HG03520 (cell line): ENCODE measurements around the gene CPD.
A peak's percentile ranks its signal among the peaks of the same experiment; 100 is the strongest.
"Not testable (repeated sequence)": the region's sequence is repeated elsewhere in the genome, so short reads cannot be mapped to it uniquely, and the experiment has no call there.

Experiments used
- ATAC-seq: cut with Tn5 transposase; IDR thresholded peaks from one replicate; pipeline ENCODE4 v1.9.1; 2021; ENCODE audit warnings: mild to moderate bottlenecking, moderate library complexity; ENCODE audit not compliant: unreplicated experiment

The CPD gene

DNA sequence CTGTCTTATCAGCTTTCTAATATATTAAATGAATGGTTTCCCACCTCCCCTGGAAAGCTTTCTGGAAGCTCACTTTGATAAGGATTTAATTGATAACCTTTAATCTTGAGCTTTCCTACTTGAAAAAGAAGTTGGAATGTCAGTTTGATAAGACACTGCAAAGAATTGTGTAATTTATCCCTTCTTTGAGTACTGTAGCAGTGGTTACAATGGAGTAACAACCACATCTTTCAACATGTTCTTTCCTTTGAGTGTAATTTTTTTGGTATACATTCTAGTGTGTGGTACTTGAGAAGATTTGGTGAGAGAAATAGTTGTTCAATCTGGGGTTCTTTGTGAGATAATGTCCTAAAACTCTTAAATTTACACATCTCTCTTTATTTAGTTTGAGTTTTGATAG, 43.4 kb downstream of the CPD start:
- ATAC-seq: no peak

DNA sequence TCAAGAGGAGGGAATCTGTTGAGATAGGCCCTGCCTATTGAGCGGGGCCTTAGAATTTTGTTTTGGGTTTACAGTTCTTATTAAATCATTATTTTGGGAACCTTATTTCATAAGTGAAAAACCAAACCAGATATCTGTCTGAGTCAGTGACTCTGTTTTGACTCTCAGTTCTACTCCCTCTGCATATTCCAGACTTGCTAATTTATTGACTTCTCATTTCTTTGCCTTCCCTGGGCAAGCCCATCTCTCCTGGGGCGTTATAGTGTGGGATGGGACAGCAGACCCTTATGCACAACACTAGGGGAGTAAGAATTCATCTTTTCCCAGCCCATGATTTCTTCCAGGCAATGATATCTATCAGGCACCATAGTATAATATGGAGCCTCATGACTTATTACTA, 45.7 kb downstream of the CPD start:
- ATAC-seq: no peak

DNA sequence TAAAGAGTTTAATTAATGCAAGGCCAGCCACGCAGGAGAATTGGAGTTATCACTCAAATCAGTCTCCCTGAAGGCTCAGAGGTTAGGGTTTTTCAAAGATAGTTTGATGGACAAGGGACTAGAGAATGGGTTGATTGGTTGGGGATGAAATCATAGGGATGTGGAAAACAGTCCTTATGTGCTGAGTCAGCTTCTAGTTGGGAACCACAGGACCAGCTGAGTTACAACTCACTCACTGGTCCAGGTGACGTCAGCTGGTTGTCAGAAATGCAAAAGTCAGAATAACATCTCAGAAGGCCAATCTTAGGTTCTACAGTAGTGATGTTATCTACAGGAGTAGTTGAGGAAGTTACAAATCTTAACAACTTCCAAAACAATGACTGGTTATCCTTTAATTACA, 47.6 kb downstream of the CPD start:
- ATAC-seq: no peak

DNA sequence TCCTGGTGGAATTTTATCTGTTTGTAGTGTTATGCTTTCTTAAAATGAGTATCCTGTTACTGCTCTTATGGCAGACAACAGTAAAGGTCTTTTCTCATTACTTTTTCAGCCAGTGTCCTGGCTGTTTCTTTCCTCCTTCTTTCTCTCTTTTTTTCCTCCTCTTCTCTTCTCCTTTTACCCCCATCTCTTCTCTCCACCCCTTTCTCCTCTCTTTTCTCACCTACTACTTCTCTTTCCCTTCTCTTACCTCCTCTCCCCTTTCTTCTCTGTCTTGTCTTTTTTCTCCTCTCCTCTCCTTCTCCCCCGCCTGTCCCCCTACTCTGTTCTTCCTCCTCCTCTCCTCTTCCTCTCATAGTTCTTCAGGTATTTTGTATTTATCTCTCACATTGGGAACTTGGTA, 48.9 kb downstream of the CPD start:
- no peak for ATAC-seq

DNA sequence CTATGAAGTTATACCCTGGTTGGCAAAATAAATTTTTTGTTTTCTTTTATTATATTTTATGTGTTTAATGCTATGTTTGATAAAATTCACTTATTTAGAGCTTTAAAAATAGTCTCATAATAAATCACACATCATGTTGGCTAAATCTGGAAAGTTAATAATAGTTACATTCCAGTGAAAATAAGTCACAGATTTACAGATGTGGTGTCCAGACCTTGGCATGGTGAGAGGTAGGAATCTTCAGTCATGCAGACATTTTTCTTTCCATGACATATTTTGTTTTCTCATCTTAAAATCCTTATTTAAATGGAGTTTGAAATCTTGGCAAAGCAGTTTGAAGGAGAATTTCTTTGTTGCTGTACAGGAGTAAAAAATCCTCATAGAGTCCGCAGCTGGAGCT, 50.4 kb downstream of the CPD start:
- ATAC-seq: no peak

DNA sequence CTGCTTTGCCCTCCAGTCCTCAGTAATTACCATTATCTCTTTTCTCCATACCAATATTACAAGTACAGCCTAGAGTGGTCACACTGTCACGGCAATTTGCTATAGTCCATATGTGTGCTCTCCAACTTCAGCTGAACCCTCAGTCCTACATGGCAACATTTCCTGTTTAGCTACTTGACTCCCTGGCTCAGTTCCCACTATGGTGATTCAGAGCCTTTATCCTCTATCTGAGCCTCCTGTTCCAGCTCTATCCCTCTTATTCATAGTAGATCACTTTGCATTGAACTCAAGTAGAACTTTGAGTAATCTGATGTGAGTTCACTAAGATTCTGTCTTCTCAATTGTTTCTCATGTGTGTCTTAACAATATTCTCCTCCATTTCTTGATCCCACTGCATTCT, 54.8 kb downstream of the CPD start:
- no peak for ATAC-seq

DNA sequence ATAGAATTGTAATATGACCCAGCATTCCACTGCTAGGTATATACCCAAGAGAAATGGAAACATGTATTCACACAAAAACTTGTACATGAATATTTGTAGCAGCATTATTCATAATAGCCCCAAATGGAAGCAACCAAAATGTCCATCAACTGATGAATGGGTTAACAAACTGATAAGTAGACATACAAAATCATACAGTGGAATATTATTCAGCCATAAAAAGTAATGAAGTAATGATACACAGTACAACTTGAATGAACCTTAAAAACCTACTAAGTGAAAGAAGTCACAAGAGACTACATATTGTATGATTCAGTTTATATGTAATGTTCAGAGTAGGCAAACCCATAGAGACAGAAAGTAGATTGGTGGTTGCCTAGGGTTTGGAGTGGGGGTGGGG, 58.0 kb downstream of the CPD start:
- no peak for ATAC-seq

DNA sequence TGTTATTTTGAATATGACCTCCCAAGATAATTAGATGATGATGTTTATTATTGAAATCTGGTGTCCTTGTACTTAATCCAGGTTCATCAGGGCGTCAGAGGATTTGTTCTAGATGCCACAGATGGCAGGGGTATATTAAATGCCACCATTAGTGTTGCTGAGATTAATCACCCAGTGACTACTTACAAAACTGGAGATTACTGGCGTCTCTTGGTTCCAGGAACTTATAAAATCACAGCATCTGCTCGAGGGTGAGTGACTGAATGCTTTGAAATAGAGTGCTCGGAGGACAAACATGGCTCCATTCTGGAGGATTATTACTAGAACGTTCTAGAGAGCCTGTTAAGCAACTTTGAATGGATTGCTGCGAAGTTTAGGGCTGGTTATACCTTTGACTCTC, 65.0 kb downstream of the CPD start:
- ATAC-seq: no peak

DNA sequence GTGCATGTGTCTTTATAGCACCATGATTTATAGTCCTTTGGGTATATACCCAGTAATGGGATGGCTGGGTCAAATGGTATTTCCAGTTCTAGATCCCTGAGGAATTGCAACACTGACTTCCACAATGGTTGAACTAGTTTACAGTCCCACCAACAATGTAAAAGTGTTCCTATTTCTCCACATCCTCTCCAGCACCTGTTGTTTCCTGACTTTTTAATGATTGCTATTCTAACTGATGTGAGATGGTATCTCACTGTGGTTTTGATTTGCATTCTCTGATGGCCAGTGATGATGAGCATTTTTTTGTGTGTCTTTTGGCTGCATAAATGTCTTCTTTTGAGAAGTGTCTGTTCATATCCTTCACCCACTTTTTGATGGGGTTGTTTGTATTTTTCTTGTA, 67.9 kb downstream of the CPD start:
- not testable (repeated sequence) for ATAC-seq

DNA sequence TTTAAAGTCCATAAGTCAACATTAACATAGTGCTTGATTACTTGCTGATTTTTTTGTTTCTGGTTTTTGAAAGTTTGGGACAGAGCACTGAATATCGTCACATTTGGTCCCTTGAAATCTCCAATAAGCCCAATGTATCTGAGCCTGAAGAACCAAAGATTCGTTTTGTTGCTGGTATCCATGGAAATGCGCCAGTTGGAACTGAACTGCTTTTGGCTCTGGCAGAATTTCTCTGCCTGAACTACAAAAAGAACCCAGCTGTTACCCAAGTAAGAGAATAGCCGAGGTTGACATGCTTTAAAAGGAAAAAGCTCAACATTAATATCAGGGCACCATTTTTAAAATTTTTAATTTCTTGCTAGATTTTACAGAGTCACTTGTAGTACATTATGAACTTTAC, 70.8 kb downstream of the CPD start:
- no peak for ATAC-seq

DNA sequence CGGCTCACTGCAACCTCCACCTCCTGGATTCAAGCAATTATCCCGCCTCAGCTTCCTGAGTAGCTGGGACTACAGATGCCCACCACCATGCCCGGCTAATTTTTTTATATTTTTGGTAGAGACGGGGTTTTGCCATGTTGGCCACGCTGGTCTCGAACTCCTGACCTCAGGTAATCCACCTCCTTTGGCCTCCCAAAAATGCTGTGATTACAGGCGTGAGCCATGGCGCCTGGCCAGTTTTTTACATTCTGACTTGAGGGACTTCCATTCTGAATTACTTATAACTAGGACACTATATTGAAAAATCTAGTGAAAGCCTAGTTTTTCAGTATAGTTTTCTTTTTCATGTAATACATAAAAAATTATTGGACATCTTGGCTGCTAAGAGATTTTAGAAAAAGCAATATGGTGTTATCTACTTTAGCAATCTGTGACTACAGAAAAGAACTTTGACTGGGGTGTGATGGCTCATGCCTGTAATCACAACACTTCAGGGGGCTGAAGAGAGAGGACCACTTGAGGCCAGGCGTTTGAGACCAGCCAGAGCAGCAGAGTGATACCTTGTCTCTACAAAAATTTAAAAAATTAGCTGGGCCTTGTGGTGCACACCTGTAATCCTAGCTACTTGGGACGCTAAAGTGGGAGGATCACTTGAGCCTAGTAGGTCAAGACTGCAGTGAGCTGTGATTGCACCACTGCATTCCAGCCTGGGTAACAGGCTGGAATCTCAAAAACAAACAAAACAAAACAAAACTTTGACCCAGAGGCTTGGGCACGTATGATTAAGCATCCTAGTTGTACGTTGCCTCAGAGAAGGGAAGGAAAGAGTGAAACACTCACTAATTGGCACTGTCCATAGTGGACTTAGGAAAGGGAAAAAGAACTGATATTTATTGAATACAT, 71.6 kb downstream of the CPD start:
- ATAC-seq: no peak

DNA sequence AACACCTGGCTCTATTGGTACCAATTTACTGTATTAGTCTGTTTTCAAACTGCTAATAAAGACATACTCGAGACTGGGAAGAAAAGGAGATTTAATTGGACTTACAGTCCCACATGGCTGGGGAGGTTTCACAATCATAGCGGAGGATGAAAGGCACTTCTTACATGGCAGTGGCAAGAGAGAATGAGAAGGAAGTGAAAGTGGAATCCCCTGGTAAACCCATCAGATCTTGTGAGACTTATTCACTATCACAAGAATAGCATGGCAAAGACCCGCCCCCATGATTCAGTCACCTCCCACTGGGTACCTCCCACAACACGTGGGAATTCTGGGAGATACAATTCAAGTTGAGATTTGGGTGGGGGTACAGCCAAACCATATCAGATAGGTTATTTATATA, 75.9 kb downstream of the CPD start:
- ATAC-seq: no peak

DNA sequence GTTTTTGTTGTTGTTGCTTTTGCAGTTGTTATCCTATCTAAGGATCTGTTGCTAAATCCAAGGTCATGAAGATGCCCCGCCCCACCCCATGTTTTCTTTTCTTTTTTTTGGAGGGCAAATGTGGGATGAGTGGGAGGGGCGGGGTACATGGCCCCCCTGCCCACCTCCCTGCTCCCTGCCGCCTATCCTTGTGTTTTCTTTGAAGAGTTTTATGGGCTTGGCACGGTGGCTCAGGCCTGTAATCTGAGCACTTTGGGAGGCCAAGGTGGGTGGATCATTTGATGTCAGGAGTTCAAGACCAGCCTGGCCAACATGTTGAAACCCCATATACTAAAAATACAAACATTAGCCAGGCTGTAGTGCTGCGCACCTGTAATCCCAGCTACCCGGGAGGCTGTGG, 79.6 kb downstream of the CPD start:
- ATAC-seq: no peak

DNA sequence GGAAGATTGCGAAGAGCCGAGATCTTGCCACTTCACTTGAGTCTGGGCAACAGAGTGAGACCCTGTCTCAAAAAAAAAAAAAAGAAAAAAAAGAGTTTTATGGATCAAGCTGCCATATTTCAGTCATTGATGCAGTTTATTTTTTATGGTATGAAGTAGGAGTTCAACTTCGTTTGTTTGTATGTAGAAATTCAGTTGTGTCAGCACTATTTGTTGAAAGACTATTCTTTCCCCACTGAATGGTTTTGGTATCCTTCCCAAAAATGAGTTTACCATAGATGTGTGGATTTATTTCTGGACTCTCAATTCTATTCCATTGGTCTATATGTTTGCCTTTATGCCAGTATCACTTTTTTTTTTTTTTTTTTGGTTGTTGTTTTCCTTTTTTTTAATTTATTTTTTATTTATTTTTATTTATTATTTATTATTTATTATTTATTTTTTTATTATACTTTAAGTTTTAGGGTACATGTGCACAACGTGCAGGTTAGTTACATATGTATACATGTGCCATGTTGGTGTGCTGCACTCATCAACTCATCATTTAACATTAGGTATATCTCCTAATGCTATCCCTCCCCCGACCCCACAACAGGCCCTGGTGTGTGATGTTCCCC, 80.2 kb downstream of the CPD start:
- not testable (repeated sequence) for ATAC-seq

DNA sequence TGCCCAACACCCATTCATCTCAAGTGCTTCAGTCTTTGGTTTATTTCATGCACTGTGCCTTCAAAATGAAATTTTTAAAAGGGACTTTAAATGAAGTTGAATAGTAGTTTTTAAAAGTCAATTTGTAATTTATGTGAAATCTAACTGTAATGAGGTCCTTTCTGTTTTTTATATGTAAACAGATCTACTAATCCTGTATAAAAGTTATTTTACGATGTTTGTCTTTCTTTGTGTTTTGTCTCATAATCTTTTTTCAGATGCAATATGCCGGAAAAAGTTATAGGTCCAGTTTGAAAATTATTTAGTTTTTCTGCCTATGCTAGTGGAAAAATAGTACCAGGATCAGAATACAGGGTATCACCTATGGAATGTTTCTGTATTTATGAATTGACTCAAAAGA, 89.7 kb downstream of the CPD start:
- no peak for ATAC-seq

DNA sequence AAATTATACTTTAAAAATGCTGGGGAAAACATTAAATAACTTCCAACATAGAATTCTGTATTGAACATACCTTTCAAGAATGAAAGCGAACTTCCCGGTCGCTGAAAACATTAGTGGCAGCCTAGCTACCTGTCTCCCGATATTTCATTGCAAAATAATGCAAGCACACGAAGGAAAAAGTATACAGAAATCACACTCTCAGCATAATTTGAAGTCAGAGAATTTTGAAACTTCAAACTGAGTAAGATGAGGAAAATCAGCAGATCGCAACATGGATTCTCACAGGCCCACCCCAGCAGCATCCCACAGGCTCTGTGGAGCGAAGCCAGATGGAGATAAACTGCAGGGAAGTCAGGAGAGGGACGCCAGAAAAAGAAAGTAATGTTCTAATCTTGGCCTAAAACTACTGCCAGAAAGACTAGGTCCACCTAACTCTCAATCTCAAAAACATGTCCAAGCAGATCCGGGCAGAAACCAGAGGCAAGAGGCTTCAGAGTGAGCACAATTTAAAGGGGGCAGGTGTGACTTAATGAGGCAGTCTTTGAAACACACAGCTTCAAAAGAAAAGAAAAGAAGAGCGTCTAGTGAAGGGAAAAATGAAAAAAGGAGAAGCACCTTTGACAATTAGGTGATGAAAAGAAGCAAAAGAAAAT, 93.6 kb downstream of the CPD start:
- no peak for ATAC-seq

DNA sequence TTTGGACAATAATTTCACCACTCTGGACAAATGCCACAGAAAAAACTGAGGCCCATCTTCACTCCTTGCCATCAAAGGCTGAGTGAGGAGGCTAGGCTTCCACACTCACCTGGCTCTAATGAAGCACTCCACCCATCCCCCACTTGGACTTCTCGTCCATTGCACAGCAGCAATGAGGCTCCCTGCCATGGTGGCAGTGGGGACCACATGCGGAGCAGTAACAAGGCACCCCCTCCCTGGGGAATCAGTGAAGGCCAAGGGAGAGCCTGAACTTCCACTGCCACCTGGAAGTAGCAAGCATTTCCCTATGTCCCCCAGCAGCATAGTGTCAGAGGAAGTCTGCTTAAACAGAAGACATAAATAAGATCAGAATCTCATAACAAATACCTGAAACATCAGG, 96.5 kb downstream of the CPD start:
- ATAC-seq: no peak

DNA sequence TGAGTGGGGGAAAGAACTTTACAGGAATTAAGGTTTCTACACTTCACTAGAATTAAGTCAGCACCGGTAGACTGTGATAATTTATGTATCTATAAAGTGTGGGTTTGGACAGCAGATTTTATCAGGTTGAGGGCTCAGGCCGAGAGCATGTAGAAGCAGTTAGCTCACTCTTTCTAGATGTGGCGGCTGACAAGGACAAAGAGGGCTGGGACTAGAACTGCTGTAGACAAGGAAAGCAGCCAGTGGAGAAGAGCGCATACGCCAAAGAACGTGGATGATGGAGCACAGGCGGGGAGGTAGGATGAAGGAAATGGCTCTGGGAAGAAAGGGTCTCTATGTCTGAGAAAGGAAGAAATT, 98.0 kb downstream of the CPD start:
- ATAC-seq: no peak

DNA sequence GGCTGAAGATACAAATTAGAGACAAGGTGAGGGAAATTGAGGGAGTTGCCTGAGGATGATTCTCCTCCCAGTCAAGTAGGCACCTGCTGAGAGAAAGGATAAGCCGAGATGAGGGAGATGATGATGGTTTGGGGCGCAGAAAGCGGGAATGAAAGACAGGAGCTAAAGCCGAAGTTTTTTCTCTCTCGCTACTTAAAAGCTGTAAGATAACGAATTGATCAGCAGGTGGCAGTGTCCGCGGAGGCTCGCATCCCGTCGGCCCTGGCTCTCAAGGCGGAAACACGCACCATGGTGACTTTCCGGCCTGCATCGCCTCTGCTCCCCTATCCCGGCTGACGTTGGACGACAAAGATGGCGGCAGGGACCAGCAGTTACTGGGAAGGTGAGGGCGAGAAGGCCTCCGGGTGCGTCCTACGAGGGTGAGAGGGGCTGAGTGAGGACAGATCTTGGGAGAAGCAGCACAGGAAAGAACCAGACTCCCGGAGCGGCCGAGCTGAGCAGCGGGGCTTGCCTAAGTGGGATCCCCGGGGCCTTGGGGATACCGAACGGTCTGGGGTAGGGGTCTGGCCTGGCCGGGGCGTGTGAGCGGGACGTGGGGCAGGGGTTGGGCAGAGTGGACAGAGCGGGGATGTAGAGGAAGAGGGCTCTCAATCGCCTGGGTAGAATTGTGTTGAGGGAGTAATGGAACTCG, 98.5 kb downstream of the CPD start, which contains the start of gene GOSR1:
GOSR1 (plus strand) TSS at position 326 of the 691 bp plus-strand sequence; CDS start at position 352, 26 bp downstream.
- peak; percentile 95 for ATAC-seq

DNA sequence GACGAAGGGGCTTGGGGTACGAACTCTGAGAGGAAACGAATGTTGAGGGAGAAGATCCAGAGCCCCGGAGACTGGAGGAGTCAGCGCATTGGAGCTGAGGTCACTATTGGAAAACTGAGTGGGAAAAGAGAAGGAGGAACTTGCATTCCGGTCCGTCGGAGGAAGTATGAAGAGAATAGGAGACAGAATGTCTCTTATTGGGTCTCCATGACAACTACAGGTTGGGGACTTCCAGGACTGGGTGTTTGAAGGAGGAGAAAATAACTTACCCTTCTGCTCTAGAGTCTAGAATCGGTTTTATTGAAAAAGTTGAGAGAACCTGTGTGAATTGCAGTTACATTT, 99.0 kb downstream of the CPD start:
- ATAC-seq: no peak

DNA sequence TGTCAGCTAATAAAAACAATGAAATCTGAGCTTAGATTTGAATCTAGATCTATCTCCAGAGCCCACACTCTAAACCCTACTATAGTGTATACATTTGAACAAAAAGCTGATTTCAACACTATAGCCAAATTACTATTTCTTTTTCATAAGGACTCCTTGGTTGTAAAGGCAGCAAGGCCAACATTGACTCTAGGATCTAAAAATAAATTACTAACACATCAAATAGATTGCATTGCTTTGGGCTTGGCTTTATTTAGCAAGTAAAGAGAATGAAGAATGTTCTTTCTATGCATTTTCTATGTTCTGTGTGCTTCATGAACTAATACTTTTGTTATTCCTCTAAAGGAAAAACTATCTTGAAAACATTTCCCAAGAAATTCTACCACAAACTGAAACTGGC, 103.8 kb downstream of the CPD start:
- ATAC-seq: no peak

DNA sequence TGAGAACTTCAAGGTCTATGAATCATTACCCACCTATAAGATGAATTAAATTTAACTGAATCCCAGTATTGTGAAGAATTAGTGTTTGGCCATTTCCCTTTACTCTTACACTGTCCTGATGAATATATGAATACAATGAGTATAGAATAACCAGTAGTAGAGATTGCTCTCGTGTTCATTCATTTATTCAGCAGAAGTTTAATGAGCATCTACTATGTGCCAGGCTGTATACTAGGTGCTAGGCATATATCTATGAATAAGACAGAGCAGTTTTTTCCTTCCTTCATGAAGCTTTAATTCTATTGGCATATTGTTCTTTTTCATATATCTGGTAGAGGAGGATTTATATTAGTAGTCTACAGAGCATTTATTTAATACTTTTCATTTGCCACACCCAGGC, 104.4 kb downstream of the CPD start:
- ATAC-seq: no peak
